ENCODE measurements around the gene UBE2J2. TPM values are rescaled to one million over a fixed set of nuclear protein-coding genes. Genes with fewer than 3 reads are reported as not detected.

The UBE2J2 gene
- total and polyA plus RNA-seq, 2 donors (not counting 3 experiments of a cell fraction or from before 2014, with no cell fraction given), result 60.7 to 80.7 TPM

DNA sequence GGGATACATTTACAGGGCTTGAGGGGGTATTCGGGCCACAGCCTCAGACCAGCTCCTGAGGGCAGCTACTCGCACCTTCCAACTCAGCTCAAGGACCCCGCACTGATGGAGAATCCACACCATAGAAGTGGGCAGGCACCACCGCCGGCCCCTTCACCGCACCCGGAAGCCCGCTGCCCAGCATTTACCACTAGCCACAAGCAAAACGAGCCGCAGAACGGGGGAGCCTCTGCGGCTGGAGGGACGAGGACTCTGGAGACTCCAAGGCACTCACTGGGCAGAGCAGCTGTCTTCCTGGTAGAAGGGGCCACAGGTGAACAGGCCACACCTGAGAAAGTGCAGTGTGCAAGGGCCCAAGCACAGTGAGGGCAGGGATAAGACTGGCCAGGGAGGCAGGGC is 5.4 kb downstream of the UBE2J2 start:
- no peak for DNase-seq (ENCODE audit: low read depth, low spot score)
- Histone ChIP-seq H3K4me1 (ENCODE audit: control insufficient read depth, extremely low read depth, insufficient read depth, low read length) (peaks cover 23% of the 10 kb centered on the region), H3K36me3 (ENCODE audit: control insufficient read depth in 2 of 2, extremely low read depth in 1 of 2, insufficient read depth in 2 of 2, low read length in 2 of 2) (peaks cover 1 to 22% of the 10 kb centered on the region in 2 experiments), H3K9ac (replicated peaks; ENCODE audit: extremely low read depth, insufficient read depth, low read length) (no peak overlapping the region), H3K27me3 (ENCODE audit: control insufficient read depth in 2 of 2, insufficient read depth in 2 of 2, low read length in 2 of 2) (no peaks in the 10 kb centered on the region), H2AFZ (ENCODE audit: low read depth, low read length) (no peak overlapping the region), H3K9me1 (replicated peaks; ENCODE audit: control insufficient read depth, extremely low read depth, insufficient read depth, low read length) (no peaks in the 10 kb centered on the region), H3K27ac (ENCODE audit: insufficient read depth, low read depth, low read length) (no peak overlapping the region), H3K4me3 (replicated peaks in 1 of 3; ENCODE audit: insufficient read depth in 1 of 3, low read depth in 1 of 3, low read length in 3 of 3) (no peak overlapping the region), H3K4me2 (ENCODE audit: insufficient read depth, low read length) (no peak overlapping the region), H4K20me1 (replicated peaks; ENCODE audit: control insufficient read depth, extremely low read depth, insufficient read depth, low read length) (no peaks in the 10 kb centered on the region), H3K9me3 (replicated peaks; ENCODE audit: control insufficient read depth, insufficient read depth, low read length) (no peaks in the 10 kb centered on the region), H3K79me2 (ENCODE audit: control insufficient read depth, insufficient read depth, low read length) (peaks cover 65% of the 10 kb centered on the region)
- CTCF ChIA-PET, result no interaction called here
- FAIRE-seq, result no peak
- intact Hi-C loops (cut with micrococcal nuclease) (no loop called here), dilution Hi-C loops (cut with MboI; ENCODE audit: extremely low pct_ligation_motif_present, low sequenced_read_pairs) (no loop called here)
- POLR2A ChIA-PET, result no interaction called here
- no TSS peak for BruUV-seq (replicated peaks)
- TF ChIP-seq MYC (IDR thresholded peaks at IDR 0.05; ENCODE audit: low read depth, low read length) (no peak), POLR2A (IDR thresholded peaks at IDR 0.05; ENCODE audit: low read depth, low read length) (no peak), POLR2AphosphoS5 (IDR thresholded peaks at IDR 0.05; ENCODE audit: insufficient read depth, low read depth, low read length) (no peak), FOS (IDR thresholded peaks at IDR 0.05; ENCODE audit: borderline replicate concordance, insufficient read depth, low read length) (no peak)
- TF ChIP-seq, protein P1, sequence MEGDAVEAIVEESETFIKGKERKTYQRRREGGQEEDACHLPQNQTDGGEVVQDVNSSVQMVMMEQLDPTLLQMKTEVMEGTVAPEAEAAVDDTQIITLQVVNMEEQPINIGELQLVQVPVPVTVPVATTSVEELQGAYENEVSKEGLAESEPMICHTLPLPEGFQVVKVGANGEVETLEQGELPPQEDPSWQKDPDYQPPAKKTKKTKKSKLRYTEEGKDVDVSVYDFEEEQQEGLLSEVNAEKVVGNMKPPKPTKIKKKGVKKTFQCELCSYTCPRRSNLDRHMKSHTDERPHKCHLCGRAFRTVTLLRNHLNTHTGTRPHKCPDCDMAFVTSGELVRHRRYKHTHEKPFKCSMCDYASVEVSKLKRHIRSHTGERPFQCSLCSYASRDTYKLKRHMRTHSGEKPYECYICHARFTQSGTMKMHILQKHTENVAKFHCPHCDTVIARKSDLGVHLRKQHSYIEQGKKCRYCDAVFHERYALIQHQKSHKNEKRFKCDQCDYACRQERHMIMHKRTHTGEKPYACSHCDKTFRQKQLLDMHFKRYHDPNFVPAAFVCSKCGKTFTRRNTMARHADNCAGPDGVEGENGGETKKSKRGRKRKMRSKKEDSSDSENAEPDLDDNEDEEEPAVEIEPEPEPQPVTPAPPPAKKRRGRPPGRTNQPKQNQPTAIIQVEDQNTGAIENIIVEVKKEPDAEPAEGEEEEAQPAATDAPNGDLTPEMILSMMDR (IDR thresholded peaks at IDR 0.05; ENCODE audit: extremely low read depth in 1 of 2, insufficient read depth in 1 of 2, low read depth in 1 of 2, low read length in 2 of 2), result no peak
- TF ChIP-seq, protein P2, sequence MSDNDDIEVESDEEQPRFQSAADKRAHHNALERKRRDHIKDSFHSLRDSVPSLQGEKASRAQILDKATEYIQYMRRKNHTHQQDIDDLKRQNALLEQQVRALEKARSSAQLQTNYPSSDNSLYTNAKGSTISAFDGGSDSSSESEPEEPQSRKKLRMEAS (IDR thresholded peaks at IDR 0.05; ENCODE audit: insufficient read depth, insufficient read length), result no peak
